SK-N-SH treated with all-trans-retinoic acid at 6 μM for 48 hours (cell line): ENCODE results near the gene OR4A16.

Experiments used
- BACH2 ChIP-seq: fragments of 250-450 bp; sonication (Bioruptor Pico); IDR thresholded peaks from 2 replicates; pipeline ENCODE4 v1.9.0; 2021; ENCODE audit warnings: mild to moderate bottlenecking, borderline replicate concordance
- CREB5 ChIP-seq: fragments of 250-450 bp; sonication (Bioruptor Pico); IDR thresholded peaks from 2 replicates; pipeline ENCODE4 v1.5.1; 2020; ENCODE audit warnings: low read depth, mild to moderate bottlenecking, moderate library complexity
- CSDC2 ChIP-seq: fragments of 250-450 bp; sonication (Bioruptor Pico); IDR thresholded peaks from 2 replicates; pipeline ENCODE4 v1.5.0; 2020; ENCODE audit warnings: mild to moderate bottlenecking, moderate library complexity
- ESRRG ChIP-seq: fragments of 250-450 bp; sonication (Bioruptor Pico); IDR thresholded peaks from 2 replicates; pipeline ENCODE4 v1.6.1; 2021; ENCODE audit warnings: mild to moderate bottlenecking
- GLIS3 ChIP-seq: fragments of 250-450 bp; sonication (Bioruptor Pico); IDR thresholded peaks from 2 replicates; pipeline ENCODE4 v1.5.0; 2020; ENCODE audit warnings: mild to moderate bottlenecking, moderate library complexity
- ISL1 ChIP-seq: fragments of 250-450 bp; sonication (Bioruptor Pico); IDR thresholded peaks from 2 replicates; pipeline ENCODE4 v2.1.2; 2022; ENCODE audit warnings: mild to moderate bottlenecking, moderate library complexity
- PATZ1 ChIP-seq: fragments of 250-450 bp; sonication (Bioruptor Pico); IDR thresholded peaks from 2 replicates; pipeline ENCODE4 v1.8.0; 2020; ENCODE audit warnings: mild to moderate bottlenecking, moderate library complexity, borderline replicate concordance
- PPARA ChIP-seq: fragments of 250-450 bp; sonication (Bioruptor Pico); IDR thresholded peaks from 2 replicates; pipeline ENCODE4 v1.5.0; 2020; ENCODE audit warnings: mild to moderate bottlenecking, borderline replicate concordance
- RARB ChIP-seq: fragments of 250-450 bp; sonication (Bioruptor Pico); IDR thresholded peaks from 2 replicates; pipeline ENCODE4 v1.8.0; 2021; ENCODE audit warnings: mild to moderate bottlenecking, moderate library complexity
- TCF4 ChIP-seq: fragments of 250-450 bp; sonication (Bioruptor Pico); IDR thresholded peaks from 2 replicates; pipeline ENCODE4 v1.8.0; 2021; ENCODE audit warnings: mild to moderate bottlenecking, moderate library complexity, borderline replicate concordance
- ZFP3 ChIP-seq: fragments of 250-450 bp; sonication (Bioruptor Pico); IDR thresholded peaks from 2 replicates; pipeline ENCODE4 v1.5.0; 2020; ENCODE audit warnings: mild to moderate bottlenecking, moderate library complexity
- ZFP30 ChIP-seq: fragments of 450-650 bp; formaldehyde crosslinking; IDR thresholded peaks from 2 replicates; pipeline ENCODE4 v1.5.0; 2022; ENCODE audit warnings: mild to moderate bottlenecking, moderate library complexity
- ZNF8 ChIP-seq: fragments of 450-650 bp; formaldehyde crosslinking; IDR thresholded peaks from 2 replicates; pipeline ENCODE4 v1.5.0; 2020; ENCODE audit warnings: mild to moderate bottlenecking, moderate library complexity

- TF ChIP-seq ZFP3 (CRISPR knock-in tag) (no peak), PATZ1 (CRISPR knock-in tag) (no peak), ZNF8 (CRISPR knock-in tag) (no peak), CSDC2 (no peak), TCF4 (CRISPR knock-in tag) (no peak), CREB5 (CRISPR knock-in tag) (no peak), RARB (CRISPR knock-in tag) (no peak), BACH2 (CRISPR knock-in tag) (no peak), ISL1 (no peak), ESRRG (CRISPR knock-in tag) (no peak), GLIS3 (no peak), PPARA (CRISPR knock-in tag) (no peak), ZFP30 (CRISPR knock-in tag) (no peak)
Measured at GRCh38 chr11:55324500-55324899, 18.5 kb upstream of the OR4A16 start.
